H1 (cell line): ENCODE data around the gene KLK10. TPM values are rescaled to one million over a fixed set of nuclear protein-coding genes. Genes with fewer than 3 reads are reported as not detected.

Experiments
- CTCF ChIA-PET: fragments of 300-600 bp; sonication (Branson Sonifier 250); formaldehyde crosslinking; loops from one replicate; lab custom pipeline; 2021; ENCODE audit not compliant: partially characterized antibody; lab: Charles Lee
- POLR2A ChIA-PET: fragments of 300-600 bp; sonication (Branson Sonifier 250); formaldehyde crosslinking; loops from one replicate; lab custom pipeline; 2021; ENCODE audit warnings: inconsistent platforms; ENCODE audit not compliant: partially characterized antibody; lab: Charles Lee
- DNase-seq, 2 experiments: peaks; one replicate each; pipeline versions ENCODE4 v3.0.0 to v3.0.0-alpha.2; 2010 to 2022; ENCODE audit warnings: low spot score in 2 of 2, low read depth in 1 of 2, mixed read lengths in 1 of 2
- FAIRE-seq: peaks from 2 replicates; lab custom pipeline; 2011; peaks lifted over from hg19 to GRCh38; lab: Jason Lieb, UNC
- H2AFZ ChIP-seq: 2 replicates; pipeline ENCODE4 v1.8.1; 2012; ENCODE audit warnings: low read length, inconsistent platforms
- H2AK5ac ChIP-seq: 2 replicates; pipeline ENCODE4 v1.6.1; 2013; ENCODE audit warnings: low read depth, low read length
- H2BK120ac ChIP-seq: replicated peaks from 2 replicates; pipeline ENCODE3; 2013; ENCODE audit warnings: low read depth, low read length, inconsistent platforms
- H2BK12ac ChIP-seq: 2 replicates; pipeline ENCODE4 v1.6.1; 2013; ENCODE audit warnings: low read depth, low read length
- H2BK15ac ChIP-seq: 2 replicates; pipeline ENCODE4 v1.6.1; 2013; ENCODE audit warnings: low read length
- H2BK20ac ChIP-seq: 2 replicates; pipeline ENCODE4 v1.6.1; 2013; ENCODE audit warnings: low read length
- H2BK5ac ChIP-seq: 2 replicates; pipeline ENCODE4 v1.6.1; 2013; ENCODE audit warnings: low read depth, low read length
- H3K14ac ChIP-seq: 2 replicates; pipeline ENCODE4 v1.6.1; 2013; ENCODE audit warnings: inconsistent platforms; ENCODE audit not compliant: insufficient read length
- H3K18ac ChIP-seq: 2 replicates; pipeline ENCODE4 v1.6.1; 2013; ENCODE audit warnings: low read length; ENCODE audit errors: extremely low read depth
- H3K23ac ChIP-seq: 2 replicates; pipeline ENCODE4 v1.6.1; 2013; ENCODE audit warnings: inconsistent platforms; ENCODE audit not compliant: insufficient read length
- H3K23me2 ChIP-seq: 2 replicates; pipeline ENCODE4 v1.6.1; 2013; ENCODE audit warnings: low read depth, low read length
- H3K27ac ChIP-seq: 2 replicates; pipeline ENCODE4 v1.6.1; 2011; ENCODE audit warnings: low read depth, low read length, inconsistent platforms
- H3K27me3 ChIP-seq, 4 experiments: replicated peaks in 1 of 4; 1 replicate in 1 of 4; 2 replicates in 3 of 4; pipeline versions ENCODE4 v1.6.1 to v1.8.1; 2011 to 2013; ENCODE audit warnings: low read length in 3 of 4, mild to moderate bottlenecking in 3 of 4, inconsistent platforms in 2 of 4, mixed read lengths in 2 of 4, moderate library complexity in 1 of 4; ENCODE audit not compliant: control insufficient read depth in 3 of 4, insufficient read depth in 3 of 4; ENCODE audit errors: extremely low read depth in 1 of 4
- H3K36me3 ChIP-seq, 4 experiments: 2 replicates each; pipeline versions ENCODE4 v1.6.1 to v1.8.1; 2011 to 2013; ENCODE audit warnings: mild to moderate bottlenecking in 4 of 4, low read length in 3 of 4, moderate library complexity in 2 of 4, control low read depth in 1 of 4, inconsistent platforms in 1 of 4; ENCODE audit not compliant: insufficient read depth in 4 of 4, control insufficient read depth in 2 of 4
- H3K4ac ChIP-seq: replicated peaks from 2 replicates; pipeline ENCODE3; 2013; ENCODE audit warnings: low read length, low read depth, mixed read lengths, inconsistent platforms; ENCODE audit not compliant: insufficient read length
- H3K4me1 ChIP-seq, 4 experiments: replicated peaks in 1 of 4; 1 replicate in 1 of 4; 2 replicates in 3 of 4; pipeline versions ENCODE4 v1.6.1 to v1.8.1; 2011 to 2013; ENCODE audit warnings: low read length in 3 of 4, inconsistent platforms in 2 of 4, mixed read lengths in 1 of 4; ENCODE audit not compliant: insufficient read depth in 4 of 4, control insufficient read depth in 3 of 4
- H3K4me2 ChIP-seq, 2 experiments: 2 replicates each; pipeline versions ENCODE4 v1.6.1 to v1.8.1; 2011 to 2013; ENCODE audit warnings: low read depth in 2 of 2, low read length in 2 of 2, control low read depth in 1 of 2, inconsistent platforms in 1 of 2, mild to moderate bottlenecking in 1 of 2; ENCODE audit not compliant: insufficient read depth in 1 of 2
- H3K4me3 ChIP-seq, 4 experiments: fragments of 200-600, 300-600 bp in 1 of 4; sonication (generic), shearing (Covaris generic), sonication (Bioruptor Twin) in 1 of 4; 2 replicates each; pipeline versions ENCODE4 v1.5.1 to v1.8.1; 2011 to 2016; ENCODE audit warnings: low read length in 4 of 4, low read depth in 3 of 4, control low read depth in 2 of 4, inconsistent platforms in 2 of 4, mild to moderate bottlenecking in 2 of 4, mixed read lengths in 1 of 4, moderate library complexity in 1 of 4; ENCODE audit not compliant: insufficient read depth in 2 of 4; ENCODE audit errors: extremely low read depth in 1 of 4
- H3K56ac ChIP-seq: replicated peaks from 2 replicates; pipeline ENCODE3; 2013; ENCODE audit warnings: low read depth, mild to moderate bottlenecking, mixed read lengths, low read length, inconsistent platforms; ENCODE audit not compliant: insufficient read length
- H3K79me1 ChIP-seq: 2 replicates; pipeline ENCODE4 v1.6.1; 2013; ENCODE audit warnings: low read depth, low read length, control low read depth
- H3K79me2 ChIP-seq, 2 experiments: 2 replicates each; pipeline versions ENCODE4 v1.6.1 to v1.8.1; 2012 to 2013; ENCODE audit warnings: low read length in 2 of 2, mild to moderate bottlenecking in 2 of 2, inconsistent platforms in 1 of 2; ENCODE audit not compliant: insufficient read depth in 2 of 2, control insufficient read depth in 1 of 2
- H3K9ac ChIP-seq, 4 experiments: replicated peaks in 1 of 4; 1 replicate in 1 of 4; 2 replicates in 3 of 4; pipeline versions ENCODE4 v1.6.1 to v1.8.1; 2011 to 2013; ENCODE audit warnings: low read depth in 3 of 4, low read length in 3 of 4, control low read depth in 2 of 4, mild to moderate bottlenecking in 2 of 4, moderate library complexity in 2 of 4, inconsistent platforms in 1 of 4; ENCODE audit errors: extremely low read depth in 1 of 4
- H3K9me3 ChIP-seq, 2 experiments: 2 replicates each; pipeline versions ENCODE4 v1.6.1 to v1.8.1; 2012 to 2013; ENCODE audit warnings: mild to moderate bottlenecking in 2 of 2, moderate library complexity in 2 of 2, control low read depth in 1 of 2, inconsistent platforms in 1 of 2, low read depth in 1 of 2, low read length in 1 of 2, mixed read lengths in 1 of 2; ENCODE audit not compliant: insufficient read depth in 2 of 2
- H4K20me1 ChIP-seq, 2 experiments: replicated peaks in 1 of 2; 2 replicates each; pipeline versions ENCODE3 to v1.8.1; 2011 to 2013; ENCODE audit warnings: inconsistent platforms in 2 of 2, low read length in 2 of 2, mild to moderate bottlenecking in 1 of 2; ENCODE audit not compliant: insufficient read depth in 2 of 2, control insufficient read depth in 1 of 2
- H4K5ac ChIP-seq: 2 replicates; pipeline ENCODE4 v1.6.1; 2013; ENCODE audit warnings: low read length, low read depth, mixed read lengths, inconsistent platforms; ENCODE audit not compliant: insufficient read length
- H4K8ac ChIP-seq: 2 replicates; pipeline ENCODE4 v1.8.0; 2013; ENCODE audit warnings: mild to moderate bottlenecking, moderate library complexity, low read length, inconsistent platforms; ENCODE audit not compliant: insufficient read depth; ENCODE audit errors: extremely low read depth
- H4K91ac ChIP-seq: replicated peaks from 2 replicates; pipeline ENCODE3; 2013; ENCODE audit warnings: low read length, mixed read lengths, inconsistent platforms; ENCODE audit not compliant: insufficient read length
- E2F6 ChIP-seq: IDR thresholded peaks from 2 replicates; pipeline ENCODE4 v1.6.1; 2012; ENCODE audit warnings: inconsistent platforms
- EZH2 ChIP-seq: fragments of 200-600 bp; sonication (generic); IDR thresholded peaks from 2 replicates; pipeline ENCODE4 v1.7.1; 2012; ENCODE audit warnings: low read depth, mild to moderate bottlenecking, moderate library complexity, low read length, inconsistent platforms; ENCODE audit not compliant: severe bottlenecking
- GTF2F1 ChIP-seq: IDR thresholded peaks from 2 replicates; pipeline ENCODE4 v1.6.1; 2012; ENCODE audit warnings: low read depth, low read length, improper control_type of control experiment, borderline replicate concordance
- POLR2AphosphoS5 ChIP-seq: IDR thresholded peaks from 2 replicates; pipeline ENCODE4 v1.6.1; 2011; ENCODE audit warnings: low read depth, low read length
- SP1 ChIP-seq: IDR thresholded peaks from 2 replicates; pipeline ENCODE4 v1.6.1; 2011; ENCODE audit warnings: low read depth, low read length
- ZNF274 ChIP-seq: IDR thresholded peaks from 2 replicates; pipeline ENCODE4 v1.7.0; 2012; ENCODE audit warnings: low read length, borderline replicate concordance; ENCODE audit errors: extremely low read depth
- WGBS, 2 experiments: shearing (Covaris generic) in 1 of 2; methylation state at CpG; one replicate each; pipeline versions ENCODE4 v1.1.6 to v1.1.7; 2013 to 2015; ENCODE audit warnings: low lambda C conversion rate in 2 of 2, mixed read lengths in 2 of 2, inconsistent platforms in 1 of 2, low coverage in 1 of 2, missing lambda C conversion rate in 1 of 2; ENCODE audit not compliant: insufficient replicate concordance in 2 of 2, insufficient coverage in 1 of 2, insufficient read length in 1 of 2; ENCODE audit errors: extremely low coverage in 1 of 2, missing lambda C conversion rate in 1 of 2; 5-methylcytosine and 5-hydroxymethylcytosine counted together
- polyA plus RNA-seq, 7 experiments: library from polyadenylated mRNA; depleted of rRNA in 3 of 7; stranded (reverse) in 5 of 7; unstranded in 2 of 7; fragments of >200 nt in 5 of 7; fragments of 200-250 nt in 2 of 7; gene quantifications; 1 replicate in 5 of 7; 2 replicates in 1 of 7; 4 replicates in 1 of 7; pipeline versions ENCODE4 v1.2.1 to v1.2.3, GENCODE V29; 2011 to 2013; ENCODE audit warnings: missing spikeins in 2 of 7, mixed read lengths in 2 of 7
- total RNA-seq: library from RNA; stranded (reverse); fragmentation: NEBNext Ultra II Directional; extraction: Animal tissue kit (Norgen Biotek cat#: 25700); gene quantifications from 2 replicates; pipeline ENCODE4 v1.2.1, GENCODE V29; 2021

Gene KLK10
- total and polyA plus RNA-seq, 2 of the 8 experiments (the other 6 are each of a cell fraction or from before 2014, with no cell fraction given) = 4.8 to 9.7 TPM

GRCh38 chr19:51044327-51044726 is 24.8 kb upstream of the KLK10 start:
- no peaks in the 10 kb centered on the region; the same call in 1 of the 2 replicates for H3K23me2 ChIP-seq
- H2BK20ac ChIP-seq = 0 out of 2 replicates have a peak overlapping the region, but pooled peaks have one; percentile 43
- H4K20me1 ChIP-seq = no peaks in the 10 kb centered on the region
- no peak overlapping the region for H2BK15ac ChIP-seq
- WGBS, 2 experiments = 84% methylated on average over 11 of the region's 11 CpGs; no CpG with 5 or more reads in 1 of the 2 experiments
- no peak for DNase-seq
- no peak overlapping the region for H2AFZ ChIP-seq
- ChIA-PET POLR2A (interaction anchor here (1.2 to 1.4 kb wide), 2 partner anchors 18 to 27 kb away, joined by 3 read pairs; partner anchors contain the start of gene KLK11), CTCF (interaction anchor here (0.9 to 6.7 kb wide), 3 partner anchors 24 to 341 kb away, joined by 3 to 54 read pairs (median 3); partner anchors contain the start of gene KLK10)
- no peak overlapping the region for H4K91ac ChIP-seq
- no peak for FAIRE-seq
- no peaks in the 10 kb centered on the region for H3K79me1 ChIP-seq
- H3K9ac ChIP-seq = no peak overlapping the region
- H3K36me3 ChIP-seq = no peaks in the 10 kb centered on the region
- no peak overlapping the region for H3K56ac ChIP-seq
- no peak overlapping the region for H3K4me3 ChIP-seq
- H3K4me1 ChIP-seq = peaks cover 0 to 15% (median 7%) of the 10 kb centered on the region in 4 experiments; a peak in 4 of 7 replicates
- 0 out of 2 replicates have a peak overlapping the region, but pooled peaks have one; percentile 24 for H3K18ac ChIP-seq
- H2BK12ac ChIP-seq = peak overlapping the region; percentile 85; the same call in 1 of the 2 replicates
- H4K8ac ChIP-seq = no peak overlapping the region
- no peak overlapping the region; the same call in 1 of the 2 replicates for H2BK5ac ChIP-seq
- no peak overlapping the region for H2BK120ac ChIP-seq
- H3K27me3 ChIP-seq = no peaks in the 10 kb centered on the region
- no peaks in the 10 kb centered on the region for H3K79me2 ChIP-seq
- H3K9me3 ChIP-seq = no peaks in the 10 kb centered on the region
- no peak overlapping the region for H3K14ac ChIP-seq
- no peak overlapping the region for H3K4ac ChIP-seq
- H2AK5ac ChIP-seq = no peak overlapping the region
- H3K23ac ChIP-seq = no peak overlapping the region
- TF ChIP-seq POLR2AphosphoS5 = no peak
- TF ChIP-seq E2F6 = no peak
- no peak for TF ChIP-seq GTF2F1
- TF ChIP-seq ZNF274 = no peak
- no peak for TF ChIP-seq SP1
- no peak for TF ChIP-seq EZH2
- peak overlapping the region in 1 of 2 experiments; percentile 15; a peak in 1 of 4 replicates for H3K4me2 ChIP-seq
- H4K5ac ChIP-seq = no peak overlapping the region
- H3K27ac ChIP-seq = no peak overlapping the region
